Fibroblast of lung (primary cell): ENCODE measurements around the gene SPOCK3.

Experiments
- EZH2 ChIP-seq: IDR thresholded peaks from 2 replicates; pipeline ENCODE4 v1.5.1; 2012; ENCODE audit warnings: low read length, control low read depth, mild to moderate bottlenecking; ENCODE audit errors: missing control alignments
- TF ChIP-seq, protein P1 (sequence below), 2 donors: IDR thresholded peaks in 1 of 2; conservative IDR thresholded peaks in 1 of 2; 1 replicate in 1 of 2; 2 replicates in 1 of 2; pipeline ENCODE4 v1.5.1; 2011 to 2012; ENCODE audit warnings: low read length in 2 of 2, control low read depth in 1 of 2, inconsistent platforms in 1 of 2, low read depth in 1 of 2, mild to moderate bottlenecking in 1 of 2

DNA sequence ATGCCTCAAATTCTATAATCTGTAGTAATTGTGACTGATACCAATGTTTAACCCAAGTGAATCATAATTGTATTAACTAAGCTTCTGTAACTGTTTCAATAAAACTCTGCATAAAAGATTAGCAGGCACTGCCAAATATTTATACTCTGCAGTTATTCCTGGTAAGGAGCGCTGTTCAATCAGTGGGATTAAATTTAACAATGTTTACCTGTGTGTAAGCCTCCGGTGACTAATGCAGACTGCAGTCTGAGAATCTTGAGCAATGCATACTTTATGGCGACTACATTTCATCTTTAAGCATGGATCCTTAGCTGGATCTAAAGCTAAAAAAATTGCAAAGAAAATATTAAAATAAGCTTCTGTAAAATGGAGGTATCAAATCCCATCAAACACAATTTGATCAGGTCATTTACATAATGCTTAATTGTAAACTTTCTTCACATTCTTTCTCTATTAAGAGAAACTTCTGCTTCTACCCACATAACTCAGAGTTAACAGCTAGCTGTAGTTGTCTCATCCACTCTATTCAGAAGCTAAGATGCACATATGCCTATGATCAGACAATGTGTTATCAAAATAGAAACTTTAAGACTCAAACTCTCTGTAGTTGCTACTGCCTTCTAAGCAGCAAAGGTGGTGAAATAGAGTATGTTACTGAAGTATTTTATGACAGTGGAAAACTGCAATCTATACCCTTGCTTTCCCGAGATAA is 234.0 kb downstream of the SPOCK3 start:
- TF ChIP-seq, protein P1, sequence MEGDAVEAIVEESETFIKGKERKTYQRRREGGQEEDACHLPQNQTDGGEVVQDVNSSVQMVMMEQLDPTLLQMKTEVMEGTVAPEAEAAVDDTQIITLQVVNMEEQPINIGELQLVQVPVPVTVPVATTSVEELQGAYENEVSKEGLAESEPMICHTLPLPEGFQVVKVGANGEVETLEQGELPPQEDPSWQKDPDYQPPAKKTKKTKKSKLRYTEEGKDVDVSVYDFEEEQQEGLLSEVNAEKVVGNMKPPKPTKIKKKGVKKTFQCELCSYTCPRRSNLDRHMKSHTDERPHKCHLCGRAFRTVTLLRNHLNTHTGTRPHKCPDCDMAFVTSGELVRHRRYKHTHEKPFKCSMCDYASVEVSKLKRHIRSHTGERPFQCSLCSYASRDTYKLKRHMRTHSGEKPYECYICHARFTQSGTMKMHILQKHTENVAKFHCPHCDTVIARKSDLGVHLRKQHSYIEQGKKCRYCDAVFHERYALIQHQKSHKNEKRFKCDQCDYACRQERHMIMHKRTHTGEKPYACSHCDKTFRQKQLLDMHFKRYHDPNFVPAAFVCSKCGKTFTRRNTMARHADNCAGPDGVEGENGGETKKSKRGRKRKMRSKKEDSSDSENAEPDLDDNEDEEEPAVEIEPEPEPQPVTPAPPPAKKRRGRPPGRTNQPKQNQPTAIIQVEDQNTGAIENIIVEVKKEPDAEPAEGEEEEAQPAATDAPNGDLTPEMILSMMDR (conservative IDR thresholded peaks at IDR 0.05 in 1 of 2, IDR thresholded peaks at IDR 0.05 in 1 of 2; ENCODE audit: low read depth in 1 of 2, low read length in 2 of 2): no peak
- TF ChIP-seq EZH2: no peak
